ENCODE measurements around the gene TLE1.
A peak's percentile ranks its signal among the peaks of the same experiment; 100 is the strongest.
"Not testable (repeated sequence)": the region's sequence is repeated elsewhere in the genome, so short reads cannot be mapped to it uniquely, and the experiment has no call there.

Gene TLE1

GRCh38 chr9:81599837-81600236 is 89.5 kb downstream of the TLE1 start:
- no peak for DNase-seq

GRCh38 chr9:81598811-81599210 is 90.5 kb downstream of the TLE1 start:
- DNase-seq, result no peak

GRCh38 chr9:81598123-81598497 is 91.2 kb downstream of the TLE1 start:
- DNase-seq, result no peak

- DNase-seq, result no peak
Observed at GRCh38 chr9:81597419-81598122, 91.8 kb downstream of the TLE1 start.

- DNase-seq, result no peak
Observed at GRCh38 chr9:81596679-81597418, 92.5 kb downstream of the TLE1 start.

- DNase-seq, result peak; percentile 82
Observed at GRCh38 chr9:81595887-81596543, 93.3 kb downstream of the TLE1 start.

- DNase-seq, result not testable (repeated sequence)
Observed at GRCh38 chr9:81595293-81595692, 94.1 kb downstream of the TLE1 start.

GRCh38 chr9:81594415-81594814 is 94.9 kb downstream of the TLE1 start:
- DNase-seq, result no peak

GRCh38 chr9:81592887-81593266 is 96.5 kb downstream of the TLE1 start:
- no peak for DNase-seq

GRCh38 chr9:81591791-81592190 is 97.6 kb downstream of the TLE1 start:
- DNase-seq, result no peak

- no peak for DNase-seq
Observed at GRCh38 chr9:81590688-81591087, 98.7 kb downstream of the TLE1 start.

GRCh38 chr9:81589819-81590218 is 99.5 kb downstream of the TLE1 start:
- DNase-seq, result no peak

- DNase-seq, result no peak
Observed at GRCh38 chr9:81589392-81589791, 100.0 kb downstream of the TLE1 start.

GRCh38 chr9:81588148-81588871 is 101.0 kb downstream of the TLE1 start:
- no peak for DNase-seq

- no peak for DNase-seq
Observed at GRCh38 chr9:81586786-81587185, 102.6 kb downstream of the TLE1 start.

- no peak for DNase-seq
Observed at GRCh38 chr9:81585191-81585763, 104.1 kb downstream of the TLE1 start.

GRCh38 chr9:81584099-81584498 is 105.2 kb downstream of the TLE1 start:
- DNase-seq, result no peak

GRCh38 chr9:81581986-81582385 is 107.4 kb downstream of the TLE1 start:
- DNase-seq, result no peak

GRCh38 chr9:81579381-81579780 is 110.0 kb downstream of the TLE1 start:
- peak; percentile 23 for DNase-seq

- DNase-seq, result peak; percentile 89
Observed at GRCh38 chr9:81578606-81579005, 110.7 kb downstream of the TLE1 start.

- DNase-seq, result peak; percentile 40
Observed at GRCh38 chr9:81575956-81576355, 113.4 kb downstream of the TLE1 start.

GRCh38 chr9:81574405-81574804 is 114.9 kb downstream of the TLE1 start:
- peak; percentile 84 for DNase-seq

All from fibroblast of skin of right biceps (primary cell).